Adipocyte (in vitro differentiated cells): ENCODE data around the gene POM121L12.

Experiments
- DNase-seq: peaks from one replicate; pipeline ENCODE4 v3.0.0-alpha.2; 2015; ENCODE audit warnings: low read depth
- H3K27me3 ChIP-seq: replicated peaks from 2 replicates; pipeline ENCODE4 v1.7.0; 2013; ENCODE audit warnings: mild to moderate bottlenecking, low read length, moderate library complexity; ENCODE audit not compliant: control insufficient read depth, insufficient read depth
- H3K36me3 ChIP-seq: 2 replicates; pipeline ENCODE4 v1.7.0; 2013; ENCODE audit warnings: low read length, mild to moderate bottlenecking, moderate library complexity; ENCODE audit not compliant: control insufficient read depth, insufficient read depth, severe bottlenecking
- H3K4me1 ChIP-seq: 2 replicates; pipeline ENCODE4 v1.7.0; 2013; ENCODE audit warnings: mild to moderate bottlenecking, low read length, moderate library complexity; ENCODE audit not compliant: control insufficient read depth, insufficient read depth
- H3K4me3 ChIP-seq: 2 replicates; pipeline ENCODE4 v1.7.0; 2013; ENCODE audit warnings: mild to moderate bottlenecking, low read length, moderate library complexity
- H3K9ac ChIP-seq: 2 replicates; pipeline ENCODE4 v1.7.0; 2013; ENCODE audit warnings: mild to moderate bottlenecking, low read length, moderate library complexity
- H3K9me3 ChIP-seq: 2 replicates; pipeline ENCODE4 v1.7.0; 2013; ENCODE audit warnings: mild to moderate bottlenecking, low read length, moderate library complexity; ENCODE audit not compliant: control insufficient read depth

Gene POM121L12

DNA sequence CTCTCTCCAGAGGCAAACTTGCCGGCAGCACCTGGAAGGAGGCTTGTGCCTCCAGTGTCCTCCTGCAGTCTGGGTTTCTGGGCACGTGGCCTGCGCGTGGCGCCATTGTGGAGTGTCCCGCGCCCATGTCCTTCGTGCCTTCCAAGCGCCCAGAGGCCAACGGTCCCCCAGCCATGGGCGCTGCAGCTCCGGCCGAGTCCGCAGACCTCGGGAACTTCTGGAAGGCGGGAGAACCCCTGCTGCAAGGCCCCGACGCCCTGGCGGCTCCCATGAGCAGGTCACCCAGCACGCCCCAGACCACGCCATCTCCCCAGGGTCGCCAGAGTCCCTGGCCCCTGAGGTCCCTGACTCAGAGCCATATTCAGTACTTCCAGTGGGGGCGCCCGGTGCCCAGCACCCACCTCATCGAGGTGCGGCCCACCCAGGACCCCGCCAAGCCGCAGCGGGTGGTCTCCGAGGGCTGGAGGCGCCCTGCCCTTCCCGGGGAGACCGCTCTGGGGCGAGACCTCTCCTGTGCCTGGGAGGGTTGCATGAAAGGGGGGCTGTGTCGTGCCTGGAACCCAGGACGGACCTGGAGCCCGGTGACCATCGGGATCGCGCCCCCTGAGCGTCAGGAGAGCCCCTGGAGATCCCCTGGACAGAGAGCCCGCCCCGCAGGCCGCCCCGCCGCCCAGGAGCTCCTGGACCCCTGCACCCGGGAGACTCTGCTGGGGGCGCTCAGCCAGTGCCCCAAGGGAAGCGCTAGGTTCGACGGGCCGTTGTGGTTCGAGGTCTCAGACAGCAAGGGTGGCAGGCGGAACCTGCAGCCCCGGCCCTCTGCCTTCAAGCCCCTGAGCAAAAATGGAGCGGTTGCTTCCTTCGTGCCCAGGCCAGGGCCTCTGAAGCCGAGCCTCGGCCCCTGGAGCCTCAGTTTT, at the start of gene POM121L12:
Gene POM121L12 (plus strand): TSS at position 135 of the 914 bp plus-strand sequence. CDS start 39 bp downstream, at position 174.
- no peak within 1 kb of the TSS for H3K9ac ChIP-seq
- H3K4me3 ChIP-seq, result no peak within 1 kb of the TSS
- H3K27me3 ChIP-seq, result no peaks in the 10 kb centered on the region
- H3K9me3 ChIP-seq, result no peaks in the 10 kb centered on the region
- H3K4me1 ChIP-seq, result no peaks in the 10 kb centered on the region
- H3K36me3 ChIP-seq, result no peaks in the 10 kb centered on the region
- DNase-seq, result no peak

DNA sequence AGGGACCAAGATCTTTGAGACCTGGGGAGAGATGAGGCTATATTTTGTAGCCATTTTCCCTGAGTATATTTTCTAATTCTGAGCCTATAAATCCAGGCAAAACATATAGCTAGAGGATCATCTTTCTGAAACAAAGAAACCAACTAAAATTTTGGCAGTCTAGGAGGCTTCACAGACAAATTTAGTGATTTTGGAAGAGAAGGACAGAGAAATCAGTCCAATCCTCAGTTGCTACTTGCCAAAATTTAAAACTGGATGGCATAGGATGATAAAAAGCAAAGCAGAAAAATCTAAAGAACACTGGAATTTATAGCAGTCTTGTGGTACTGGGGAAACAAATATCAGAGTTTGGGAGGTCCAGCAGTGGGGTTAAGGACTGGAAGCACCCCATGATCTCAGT, 43.4 kb upstream of the POM121L12 start:
- Histone ChIP-seq H3K4me3 (no peak overlapping the region), H3K4me1 (no peaks in the 10 kb centered on the region), H3K36me3 (no peaks in the 10 kb centered on the region), H3K27me3 (no peaks in the 10 kb centered on the region), H3K9me3 (no peaks in the 10 kb centered on the region), H3K9ac (no peak overlapping the region)
- DNase-seq, result no peak

DNA sequence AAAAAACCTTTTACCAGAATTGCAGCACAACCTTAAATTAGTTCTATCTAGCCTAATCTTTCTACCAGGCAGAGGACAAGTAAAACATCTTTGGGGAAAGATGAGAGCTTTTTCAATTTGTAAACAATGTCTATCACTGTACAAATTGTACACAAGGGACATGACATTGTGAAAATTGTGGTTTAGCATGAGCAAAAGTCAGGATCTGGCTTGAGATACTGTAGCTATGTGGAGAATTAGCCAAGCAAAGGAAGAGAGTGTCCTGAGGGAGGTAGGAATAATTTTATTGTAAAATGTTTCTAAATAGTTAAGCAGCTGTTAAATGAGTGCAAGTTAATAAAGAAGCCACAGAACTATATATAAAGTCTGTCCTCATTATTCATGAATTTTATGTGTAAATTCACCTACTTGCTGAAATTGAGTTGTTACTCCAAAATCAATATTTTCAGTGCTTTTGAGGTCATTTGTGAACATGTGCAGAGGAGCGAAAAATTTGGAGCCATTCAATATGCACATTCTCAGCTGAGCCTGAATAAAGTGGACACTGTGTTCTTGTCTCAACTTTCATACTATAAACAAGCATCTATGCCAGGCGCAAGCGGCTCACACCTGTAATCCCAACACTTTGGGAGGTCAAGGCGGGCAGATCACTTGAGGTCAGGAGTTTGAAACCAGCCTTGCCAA, 42.8 kb upstream of the POM121L12 start:
- Histone ChIP-seq H3K4me3 (no peak overlapping the region), H3K36me3 (no peaks in the 10 kb centered on the region), H3K27me3 (no peaks in the 10 kb centered on the region), H3K9me3 (no peaks in the 10 kb centered on the region), H3K4me1 (no peaks in the 10 kb centered on the region), H3K9ac (no peak overlapping the region)
- no peak for DNase-seq

DNA sequence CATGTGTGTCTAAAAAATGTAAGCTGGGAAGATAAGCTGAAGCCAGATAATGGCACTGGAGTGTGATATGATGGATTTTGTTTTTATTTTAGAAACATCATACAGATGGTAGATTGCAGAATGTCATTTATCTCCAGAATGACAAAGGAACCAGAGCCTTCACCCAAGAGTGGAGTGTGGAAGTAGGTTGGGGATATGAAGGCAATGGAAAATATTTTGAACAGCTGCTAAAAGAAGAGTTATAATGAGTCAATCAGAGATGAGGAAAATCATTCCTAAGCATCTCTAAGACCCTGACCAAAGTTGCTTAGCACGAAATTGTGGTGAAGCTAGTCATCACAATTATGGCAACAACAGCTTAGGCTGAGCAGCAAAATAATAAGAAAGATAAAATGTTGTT, 39.8 kb upstream of the POM121L12 start:
- Histone ChIP-seq H3K27me3 (no peaks in the 10 kb centered on the region), H3K9ac (no peak overlapping the region), H3K4me3 (no peak overlapping the region), H3K4me1 (no peaks in the 10 kb centered on the region), H3K36me3 (no peaks in the 10 kb centered on the region), H3K9me3 (no peaks in the 10 kb centered on the region)
- DNase-seq, result no peak

DNA sequence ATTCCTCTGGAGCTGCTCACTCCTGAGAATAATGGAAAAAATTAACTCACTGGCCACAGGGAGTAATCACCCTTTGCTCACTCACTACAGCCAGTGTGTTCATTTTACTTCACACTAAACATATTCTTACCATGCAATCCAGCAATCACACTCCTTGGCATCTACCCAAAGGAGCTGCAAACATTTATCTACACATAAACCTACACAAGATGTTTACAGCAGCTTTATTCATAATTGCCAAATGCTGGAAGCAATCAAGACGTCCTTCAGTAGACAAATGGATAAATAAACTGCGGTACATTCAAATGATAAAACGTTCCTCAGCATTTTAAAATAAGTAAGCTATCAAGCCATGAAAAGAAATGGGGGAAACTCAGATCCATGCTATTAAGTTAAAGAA, 34.2 kb upstream of the POM121L12 start:
- Histone ChIP-seq H3K36me3 (no peaks in the 10 kb centered on the region), H3K4me1 (no peaks in the 10 kb centered on the region), H3K9me3 (no peaks in the 10 kb centered on the region), H3K4me3 (no peak overlapping the region), H3K27me3 (no peaks in the 10 kb centered on the region), H3K9ac (no peak overlapping the region)
- no peak for DNase-seq

DNA sequence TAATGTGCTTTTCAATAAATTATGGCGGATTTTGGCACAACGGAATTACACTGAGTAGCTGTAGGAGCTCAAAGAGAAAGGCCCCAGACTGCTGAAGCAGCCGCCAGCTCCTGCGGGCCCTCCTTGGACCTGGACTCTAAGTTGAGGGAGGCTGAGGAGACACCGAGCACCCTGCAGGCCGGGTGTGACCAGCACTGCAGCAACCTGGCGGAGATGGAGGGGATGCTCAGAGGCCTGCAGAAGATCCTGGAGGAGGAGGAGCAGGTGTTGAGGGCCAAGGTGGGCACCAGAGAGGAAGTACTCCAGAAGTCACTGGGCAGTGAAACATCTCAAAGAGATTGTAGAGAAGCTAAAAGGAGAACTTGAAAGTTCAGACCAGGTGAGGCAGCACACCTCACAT, 33.0 kb upstream of the POM121L12 start:
- Histone ChIP-seq H3K4me3 (no peak overlapping the region), H3K9me3 (no peaks in the 10 kb centered on the region), H3K9ac (no peak overlapping the region), H3K4me1 (no peaks in the 10 kb centered on the region), H3K27me3 (no peaks in the 10 kb centered on the region), H3K36me3 (no peaks in the 10 kb centered on the region)
- no peak for DNase-seq

DNA sequence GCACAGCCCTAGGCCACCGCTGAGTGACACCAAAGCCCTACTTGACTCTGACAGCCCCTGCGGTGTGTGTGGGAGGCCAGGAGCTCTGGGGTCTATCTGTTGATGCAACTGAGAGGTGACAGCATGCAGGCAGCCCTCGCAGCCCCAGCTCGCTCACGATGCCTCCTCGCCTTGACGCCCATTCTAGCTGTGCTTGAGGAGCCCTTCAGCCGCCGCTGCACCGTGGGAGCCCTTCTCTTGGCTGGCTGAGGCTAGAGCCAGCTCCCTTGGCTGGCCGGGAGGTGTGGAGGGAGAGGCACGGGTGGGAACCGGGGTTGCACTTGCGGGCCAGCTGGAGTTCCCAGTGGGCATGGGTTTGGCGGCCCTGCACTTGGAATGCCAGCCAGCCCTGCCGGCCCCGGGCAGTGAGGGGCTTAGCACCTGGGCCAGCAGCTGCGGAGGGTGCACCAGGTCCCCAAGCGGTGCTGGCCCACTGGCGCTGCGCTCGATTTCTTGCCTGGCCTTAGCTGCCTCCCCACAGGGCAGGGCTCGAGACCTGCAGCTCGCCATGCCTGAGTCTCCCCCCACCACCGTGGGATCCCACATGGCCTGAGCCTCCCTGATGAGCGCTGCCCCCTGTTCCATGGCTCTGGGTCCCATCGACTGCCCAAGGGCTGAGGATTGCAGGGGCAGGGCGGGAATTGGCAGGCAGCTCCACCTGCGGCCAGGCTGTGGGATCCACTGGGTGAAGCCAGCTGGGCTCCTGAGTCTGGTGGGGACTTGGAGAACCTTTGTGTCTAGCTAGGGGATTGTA, 31.6 kb upstream of the POM121L12 start:
- Histone ChIP-seq H3K9me3 (no peaks in the 10 kb centered on the region), H3K4me3 (no peak overlapping the region)
- DNase-seq, result no peak

DNA sequence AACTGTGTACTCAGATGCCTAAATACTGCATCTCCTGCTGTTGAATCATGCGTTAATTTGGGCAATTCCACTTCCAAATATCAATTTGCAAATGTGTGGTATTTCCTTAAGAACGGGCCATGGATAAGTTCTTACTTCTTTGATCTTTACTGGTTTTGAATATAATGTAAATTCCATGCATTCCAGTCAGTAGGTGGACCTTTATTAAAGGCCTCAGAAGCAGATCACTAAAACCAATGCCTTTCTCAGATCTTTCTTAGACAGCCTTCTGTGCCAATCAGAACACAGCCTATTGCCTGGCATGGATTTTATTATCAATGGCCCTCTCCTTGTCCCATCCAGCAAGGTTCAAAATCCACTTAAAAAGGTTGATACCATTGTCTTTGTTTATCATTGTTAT, 21.5 kb upstream of the POM121L12 start:
- DNase-seq, result no peak
- H3K27me3 ChIP-seq, result no peaks in the 10 kb centered on the region
- no peak overlapping the region for H3K9ac ChIP-seq
- H3K36me3 ChIP-seq, result no peaks in the 10 kb centered on the region
- no peaks in the 10 kb centered on the region for H3K9me3 ChIP-seq
- no peaks in the 10 kb centered on the region for H3K4me1 ChIP-seq
- no peak overlapping the region for H3K4me3 ChIP-seq

More for the DNA sequence above, 31.6 kb upstream of the POM121L12 start:
- H3K36me3 ChIP-seq, result no peaks in the 10 kb centered on the region
- H3K9ac ChIP-seq, result no peak overlapping the region
- H3K4me1 ChIP-seq, result no peaks in the 10 kb centered on the region
- no peaks in the 10 kb centered on the region for H3K27me3 ChIP-seq

DNA sequence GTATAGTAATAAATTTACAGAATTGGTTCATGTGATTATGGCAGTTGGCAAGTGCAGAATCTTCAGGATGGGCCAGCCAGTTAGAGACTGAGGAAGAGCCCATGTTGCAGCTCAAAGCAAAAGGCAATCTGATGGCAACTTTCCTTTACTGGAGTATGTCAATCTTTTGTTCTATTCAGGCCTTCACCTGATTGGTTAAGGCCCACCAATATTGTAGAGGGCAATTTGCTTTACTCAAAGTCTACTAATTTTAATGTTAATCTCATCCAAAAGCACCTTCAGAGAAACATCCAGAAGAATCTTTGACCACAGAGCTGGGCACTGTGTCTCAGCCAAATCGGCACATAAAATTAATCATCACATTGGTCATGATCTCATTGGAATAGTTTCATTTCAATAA, 20.0 kb upstream of the POM121L12 start:
- H3K9ac ChIP-seq, result no peak overlapping the region
- no peak for DNase-seq
- no peaks in the 10 kb centered on the region for H3K4me1 ChIP-seq
- no peaks in the 10 kb centered on the region for H3K27me3 ChIP-seq
- no peaks in the 10 kb centered on the region for H3K36me3 ChIP-seq
- no peak overlapping the region for H3K4me3 ChIP-seq
- H3K9me3 ChIP-seq, result no peaks in the 10 kb centered on the region

DNA sequence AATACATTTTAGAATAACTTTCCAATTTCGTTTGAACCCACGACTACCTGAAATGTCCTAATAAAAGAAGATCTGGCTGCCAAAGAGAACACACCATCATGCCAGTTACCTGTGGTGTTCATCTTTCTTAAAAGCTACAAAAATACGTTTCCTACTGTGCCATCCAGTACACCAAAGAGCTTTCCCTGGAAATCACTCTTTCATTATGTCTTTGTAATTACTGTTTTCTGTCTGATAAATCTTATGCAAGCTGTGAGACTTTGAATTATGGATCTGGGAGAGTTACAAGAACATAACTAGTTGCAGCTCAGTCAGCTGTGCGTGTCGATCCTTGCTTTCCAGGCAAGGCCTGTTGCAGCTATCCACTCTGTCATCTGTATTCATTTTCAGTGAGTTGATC, 12.5 kb upstream of the POM121L12 start:
- DNase-seq, result no peak

DNA sequence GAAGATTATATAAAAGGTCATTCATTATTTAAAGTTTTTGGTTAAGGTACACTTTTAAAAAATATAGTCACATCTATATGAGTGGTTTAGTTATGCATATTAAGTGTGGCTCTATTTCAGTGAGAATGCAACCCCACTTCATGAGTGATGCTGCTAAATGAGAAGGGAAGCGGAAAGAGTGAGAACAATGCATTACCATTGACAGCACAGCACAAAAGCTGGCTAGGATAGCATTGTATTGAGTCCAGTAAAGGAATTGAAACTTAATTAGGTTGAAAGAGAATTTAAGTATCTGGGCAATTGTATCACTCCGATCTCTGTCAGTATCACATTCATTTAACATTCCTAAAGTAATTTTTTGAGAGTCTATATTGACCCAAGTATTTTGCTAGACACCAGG, 13.2 kb downstream of the POM121L12 start:
- no peaks in the 10 kb centered on the region for H3K9me3 ChIP-seq
- no peak overlapping the region for H3K9ac ChIP-seq
- H3K27me3 ChIP-seq, result no peaks in the 10 kb centered on the region
- no peaks in the 10 kb centered on the region for H3K4me1 ChIP-seq
- DNase-seq, result no peak
- no peaks in the 10 kb centered on the region for H3K36me3 ChIP-seq
- no peak overlapping the region for H3K4me3 ChIP-seq

More for the DNA sequence above, 12.5 kb upstream of the POM121L12 start:
- Histone ChIP-seq H3K9me3 (no peaks in the 10 kb centered on the region), H3K4me1 (no peaks in the 10 kb centered on the region), H3K27me3 (no peaks in the 10 kb centered on the region), H3K9ac (no peak overlapping the region), H3K4me3 (no peak overlapping the region), H3K36me3 (no peaks in the 10 kb centered on the region)
